Measurements from ENCODE around the gene CHN2. TPM values are rescaled to one million over a fixed set of nuclear protein-coding genes. Genes with fewer than 3 reads are reported as not detected.

CHN2 gene
- total and polyA plus RNA-seq, 10 donors, result 4.2 to 52.0 (median 28.5) TPM

- Histone ChIP-seq H3K9me3 (no peaks in the 10 kb centered on the region), H3K27me3 (replicated peaks in 1 of 7) (no peaks in the 10 kb centered on the region), H3K4me3 (no peak overlapping the region), H3K27ac (no peak overlapping the region), H3K4me1 (peaks cover 0 to 3% (median 0%) of the 10 kb centered on the region in 6 donors), H3K36me3 (no peaks in the 10 kb centered on the region)
- intact Hi-C loops (cut with DNase I; ENCODE audit: low total_unique reads), result no loop called here
- 75 to 83% (median 80%) methylated on average over 7 of the region's 7 CpGs for WGBS, 5 donors
- DNase-seq, result no peak
- TF ChIP-seq, protein P1, sequence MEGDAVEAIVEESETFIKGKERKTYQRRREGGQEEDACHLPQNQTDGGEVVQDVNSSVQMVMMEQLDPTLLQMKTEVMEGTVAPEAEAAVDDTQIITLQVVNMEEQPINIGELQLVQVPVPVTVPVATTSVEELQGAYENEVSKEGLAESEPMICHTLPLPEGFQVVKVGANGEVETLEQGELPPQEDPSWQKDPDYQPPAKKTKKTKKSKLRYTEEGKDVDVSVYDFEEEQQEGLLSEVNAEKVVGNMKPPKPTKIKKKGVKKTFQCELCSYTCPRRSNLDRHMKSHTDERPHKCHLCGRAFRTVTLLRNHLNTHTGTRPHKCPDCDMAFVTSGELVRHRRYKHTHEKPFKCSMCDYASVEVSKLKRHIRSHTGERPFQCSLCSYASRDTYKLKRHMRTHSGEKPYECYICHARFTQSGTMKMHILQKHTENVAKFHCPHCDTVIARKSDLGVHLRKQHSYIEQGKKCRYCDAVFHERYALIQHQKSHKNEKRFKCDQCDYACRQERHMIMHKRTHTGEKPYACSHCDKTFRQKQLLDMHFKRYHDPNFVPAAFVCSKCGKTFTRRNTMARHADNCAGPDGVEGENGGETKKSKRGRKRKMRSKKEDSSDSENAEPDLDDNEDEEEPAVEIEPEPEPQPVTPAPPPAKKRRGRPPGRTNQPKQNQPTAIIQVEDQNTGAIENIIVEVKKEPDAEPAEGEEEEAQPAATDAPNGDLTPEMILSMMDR (IDR thresholded peaks at IDR 0.05 in 8 of 11, conservative IDR thresholded peaks at IDR 0.05 in 3 of 11), result no peak
- no peak for TF ChIP-seq POLR2AphosphoS5 (IDR thresholded peaks at IDR 0.05)
- TF ChIP-seq POLR2A (IDR thresholded peaks at IDR 0.05), result no peak
Measured at GRCh38 chr7:29424295-29424983, 229.9 kb downstream of the CHN2 start.

DNA sequence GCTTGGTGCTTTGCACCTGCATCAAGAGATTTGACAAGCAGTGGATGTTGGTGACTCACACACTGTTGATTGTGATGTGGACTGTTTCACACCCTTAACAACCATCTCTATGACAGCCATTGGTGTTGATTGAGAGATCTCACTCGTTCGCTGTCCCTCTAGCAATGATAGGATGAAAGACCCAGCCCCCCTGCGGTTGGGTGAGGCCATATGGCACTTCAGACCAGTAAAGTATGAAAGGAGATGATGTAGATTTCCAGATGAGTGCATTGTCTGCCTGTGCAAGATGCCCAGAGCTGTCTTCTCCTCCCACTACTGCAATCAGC lies 230.4 kb downstream of the CHN2 start:
- no peaks in the 10 kb centered on the region for H3K9me3 ChIP-seq
- no peaks in the 10 kb centered on the region for H3K27me3 ChIP-seq (replicated peaks in 1 of 7)
- WGBS, 5 donors, result 82 to 98% (median 86%) methylated on average over 3 of the region's 3 CpGs
- no peaks in the 10 kb centered on the region for H3K36me3 ChIP-seq
- intact Hi-C loops (cut with DNase I; ENCODE audit: low total_unique reads), result no loop called here
- TF ChIP-seq, protein P1 (IDR thresholded peaks at IDR 0.05 in 8 of 11, conservative IDR thresholded peaks at IDR 0.05 in 3 of 11), result no peak
- no peak for TF ChIP-seq POLR2AphosphoS5 (IDR thresholded peaks at IDR 0.05)
- H3K4me3 ChIP-seq, result no peak overlapping the region
- no peak for DNase-seq
- H3K27ac ChIP-seq, result no peak overlapping the region
- H3K4me1 ChIP-seq, result peaks cover 0 to 3% (median 0%) of the 10 kb centered on the region in 6 donors

GRCh38 chr7:29426587-29426986 lies 232.0 kb downstream of the CHN2 start:
- intact Hi-C loops (cut with DNase I; ENCODE audit: low total_unique reads), result no loop called here

GRCh38 chr7:29429401-29429800 lies 234.8 kb downstream of the CHN2 start:
- Histone ChIP-seq H3K9me3 (no peaks in the 10 kb centered on the region), H3K27me3 (replicated peaks in 1 of 7) (no peaks in the 10 kb centered on the region), H3K4me1 (no peaks in the 10 kb centered on the region), H3K36me3 (no peaks in the 10 kb centered on the region), H3K4me3 (no peak overlapping the region), H3K27ac (no peak overlapping the region)
- TF ChIP-seq POLR2AphosphoS5 (IDR thresholded peaks at IDR 0.05) (no peak), POLR2A (IDR thresholded peaks at IDR 0.05) (no peak)
- TF ChIP-seq, protein P1 (IDR thresholded peaks at IDR 0.05 in 8 of 11, conservative IDR thresholded peaks at IDR 0.05 in 3 of 11), result no peak
- WGBS, 5 donors, result 86 to 100% (median 89%) methylated on average over 1 of the region's 1 CpG
- intact Hi-C loops (cut with DNase I; ENCODE audit: low total_unique reads), result no loop called here
- DNase-seq, result no peak

More at GRCh38 chr7:29426587-29426986, 232.0 kb downstream of the CHN2 start:
- TF ChIP-seq POLR2A (IDR thresholded peaks at IDR 0.05), result no peak
- TF ChIP-seq, protein P1 (IDR thresholded peaks at IDR 0.05 in 8 of 11, conservative IDR thresholded peaks at IDR 0.05 in 3 of 11), result no peak
- TF ChIP-seq POLR2AphosphoS5 (IDR thresholded peaks at IDR 0.05), result no peak
- Histone ChIP-seq H3K4me3 (no peak overlapping the region), H3K4me1 (peaks cover 0 to 3% (median 0%) of the 10 kb centered on the region in 6 donors), H3K9me3 (no peaks in the 10 kb centered on the region), H3K27me3 (replicated peaks in 1 of 7) (no peaks in the 10 kb centered on the region), H3K36me3 (no peaks in the 10 kb centered on the region), H3K27ac (no peak overlapping the region)
- no peak for DNase-seq
- 93 to 99% (median 94%) methylated on average over 5 of the region's 5 CpGs for WGBS, 5 donors

Data from spleen (tissue), 11 donors.